Measurements from ENCODE around the gene TMEM204.

DNA sequence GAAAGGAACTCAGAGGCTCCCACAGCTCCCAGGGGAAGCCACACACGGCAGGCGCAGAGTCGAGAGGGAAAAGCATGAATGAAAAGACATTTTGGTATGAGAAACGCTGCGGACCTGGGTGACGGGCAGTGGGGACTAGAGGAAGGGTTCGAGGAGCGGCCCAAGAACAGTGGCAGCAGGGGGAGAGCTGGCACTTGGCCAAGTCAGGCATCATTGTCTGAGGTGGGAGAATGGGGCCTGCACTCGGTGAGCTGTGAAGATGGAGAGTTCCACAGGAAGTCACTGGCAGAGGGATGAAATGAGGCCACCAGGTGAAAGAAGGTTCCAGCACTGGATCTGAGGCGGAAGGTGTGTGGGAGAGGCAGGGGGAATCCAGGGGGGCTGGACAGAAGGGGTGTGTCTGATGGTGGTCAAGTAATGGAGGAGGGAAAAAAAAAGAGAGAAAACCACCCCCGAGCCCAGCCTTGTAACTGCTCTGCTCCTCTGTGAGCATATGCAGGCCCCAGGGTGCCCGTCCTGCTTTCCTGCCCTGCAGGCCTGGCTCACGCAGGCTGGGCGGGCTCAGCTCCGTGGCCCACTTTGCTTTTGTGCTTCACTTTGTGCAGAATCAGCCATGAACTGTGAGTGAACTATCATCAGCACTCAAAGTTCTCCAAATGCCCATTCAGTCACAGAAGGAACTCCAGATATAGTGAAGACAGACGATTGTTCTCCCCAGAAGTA is 31.8 kb downstream of the TMEM204 start:
- TF ChIP-seq POLR2A (IDR thresholded peaks at IDR 0.05; ENCODE audit: low read depth) (no peak), EP300 (IDR thresholded peaks at IDR 0.05) (no peak)
- TF ChIP-seq, protein P1, sequence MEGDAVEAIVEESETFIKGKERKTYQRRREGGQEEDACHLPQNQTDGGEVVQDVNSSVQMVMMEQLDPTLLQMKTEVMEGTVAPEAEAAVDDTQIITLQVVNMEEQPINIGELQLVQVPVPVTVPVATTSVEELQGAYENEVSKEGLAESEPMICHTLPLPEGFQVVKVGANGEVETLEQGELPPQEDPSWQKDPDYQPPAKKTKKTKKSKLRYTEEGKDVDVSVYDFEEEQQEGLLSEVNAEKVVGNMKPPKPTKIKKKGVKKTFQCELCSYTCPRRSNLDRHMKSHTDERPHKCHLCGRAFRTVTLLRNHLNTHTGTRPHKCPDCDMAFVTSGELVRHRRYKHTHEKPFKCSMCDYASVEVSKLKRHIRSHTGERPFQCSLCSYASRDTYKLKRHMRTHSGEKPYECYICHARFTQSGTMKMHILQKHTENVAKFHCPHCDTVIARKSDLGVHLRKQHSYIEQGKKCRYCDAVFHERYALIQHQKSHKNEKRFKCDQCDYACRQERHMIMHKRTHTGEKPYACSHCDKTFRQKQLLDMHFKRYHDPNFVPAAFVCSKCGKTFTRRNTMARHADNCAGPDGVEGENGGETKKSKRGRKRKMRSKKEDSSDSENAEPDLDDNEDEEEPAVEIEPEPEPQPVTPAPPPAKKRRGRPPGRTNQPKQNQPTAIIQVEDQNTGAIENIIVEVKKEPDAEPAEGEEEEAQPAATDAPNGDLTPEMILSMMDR (IDR thresholded peaks at IDR 0.05), result no peak
